Measurements from ENCODE around the gene CDC42. TPM values are rescaled to one million over a fixed set of nuclear protein-coding genes. Genes with fewer than 3 reads are reported as not detected.

Gene CDC42
- total RNA-seq, 4 donors from 2014 or later: 153 to 332 (median 228) TPM

DNA sequence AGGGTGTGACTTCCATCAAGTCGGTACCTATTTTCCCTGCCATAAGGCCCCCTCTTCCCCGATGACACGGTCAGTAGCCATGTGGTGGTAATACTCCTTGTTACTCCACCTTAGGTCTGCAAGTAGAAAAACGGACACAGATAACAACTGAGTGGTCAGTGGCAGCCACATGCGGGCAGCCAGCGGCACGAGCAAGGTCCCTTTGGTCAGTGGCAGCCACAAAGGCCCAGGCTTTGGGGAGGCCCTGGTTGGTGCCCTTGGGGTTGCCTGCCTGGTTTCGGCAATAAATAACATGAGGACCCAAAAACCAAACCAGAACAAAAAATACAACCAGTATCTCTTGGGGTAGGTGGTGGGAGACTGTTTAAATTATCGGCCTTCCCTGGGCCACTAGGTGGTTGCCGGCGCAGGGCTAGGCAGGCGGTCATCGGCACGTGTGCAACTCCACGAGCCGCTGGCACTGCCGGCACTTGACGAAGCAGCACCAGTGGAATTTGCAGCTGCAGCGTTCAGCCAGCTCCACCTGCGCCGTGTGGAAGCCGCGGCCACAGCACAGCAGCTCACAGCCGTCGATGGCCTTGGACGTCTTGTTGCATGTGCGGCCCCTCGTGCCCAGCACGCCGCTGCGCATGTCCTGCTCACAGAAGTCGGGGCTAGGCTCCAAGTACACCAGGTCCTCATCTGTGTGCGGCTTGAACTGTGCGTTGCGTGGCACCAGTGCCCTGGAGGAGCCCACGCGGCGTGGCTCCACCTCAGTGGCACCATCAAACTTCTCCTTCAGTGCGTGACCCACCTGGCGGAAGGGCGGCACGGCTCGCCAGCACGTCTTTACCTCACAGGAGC lies 67.3 kb downstream of the CDC42 start:
- TF ChIP-seq, protein P1, sequence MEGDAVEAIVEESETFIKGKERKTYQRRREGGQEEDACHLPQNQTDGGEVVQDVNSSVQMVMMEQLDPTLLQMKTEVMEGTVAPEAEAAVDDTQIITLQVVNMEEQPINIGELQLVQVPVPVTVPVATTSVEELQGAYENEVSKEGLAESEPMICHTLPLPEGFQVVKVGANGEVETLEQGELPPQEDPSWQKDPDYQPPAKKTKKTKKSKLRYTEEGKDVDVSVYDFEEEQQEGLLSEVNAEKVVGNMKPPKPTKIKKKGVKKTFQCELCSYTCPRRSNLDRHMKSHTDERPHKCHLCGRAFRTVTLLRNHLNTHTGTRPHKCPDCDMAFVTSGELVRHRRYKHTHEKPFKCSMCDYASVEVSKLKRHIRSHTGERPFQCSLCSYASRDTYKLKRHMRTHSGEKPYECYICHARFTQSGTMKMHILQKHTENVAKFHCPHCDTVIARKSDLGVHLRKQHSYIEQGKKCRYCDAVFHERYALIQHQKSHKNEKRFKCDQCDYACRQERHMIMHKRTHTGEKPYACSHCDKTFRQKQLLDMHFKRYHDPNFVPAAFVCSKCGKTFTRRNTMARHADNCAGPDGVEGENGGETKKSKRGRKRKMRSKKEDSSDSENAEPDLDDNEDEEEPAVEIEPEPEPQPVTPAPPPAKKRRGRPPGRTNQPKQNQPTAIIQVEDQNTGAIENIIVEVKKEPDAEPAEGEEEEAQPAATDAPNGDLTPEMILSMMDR (IDR thresholded peaks at IDR 0.05; ENCODE audit: low read depth): no peak

DNA sequence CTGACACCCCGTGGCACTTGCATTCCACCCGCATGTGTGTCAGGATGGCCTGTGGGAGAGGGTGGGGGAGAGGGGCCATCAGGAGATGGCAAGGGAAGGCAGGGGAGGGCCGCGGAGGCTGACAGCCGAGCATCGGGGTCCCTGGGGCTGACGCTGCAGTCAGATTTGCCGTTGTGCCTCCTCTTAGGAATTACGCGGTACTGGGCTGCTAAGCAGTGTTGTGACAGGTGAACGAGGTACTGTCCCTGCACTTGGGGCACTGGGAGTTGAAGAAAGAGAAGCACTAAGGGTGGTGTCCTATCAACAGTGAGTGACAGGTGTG lies 67.9 kb downstream of the CDC42 start:
- TF ChIP-seq, protein P1 (IDR thresholded peaks at IDR 0.05; ENCODE audit: low read depth): no peak

DNA sequence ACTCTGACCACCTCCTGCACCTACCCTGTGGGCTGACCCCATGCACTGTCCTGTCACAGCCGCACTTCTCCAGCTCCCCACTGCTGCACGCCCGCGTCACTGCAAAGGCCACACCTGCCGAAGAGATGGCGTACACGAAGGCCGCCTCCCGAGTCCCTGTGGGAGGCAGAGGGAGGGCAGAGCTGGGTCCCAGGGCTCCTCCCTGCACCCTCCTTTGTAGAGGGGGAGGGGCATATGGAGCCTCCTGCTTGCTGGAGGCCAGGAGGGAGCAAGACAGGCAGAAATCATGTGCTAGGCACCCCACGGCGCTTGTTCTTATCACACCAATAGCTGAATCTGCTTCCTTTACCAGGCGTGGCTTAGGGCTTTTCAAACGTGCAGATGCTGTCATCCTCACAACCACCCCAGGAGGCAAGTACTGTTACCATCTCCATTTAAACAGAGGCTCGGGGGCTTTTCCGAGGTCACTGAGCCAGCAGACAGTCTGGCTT lies 69.0 kb downstream of the CDC42 start:
- TF ChIP-seq, protein P1 (IDR thresholded peaks at IDR 0.05; ENCODE audit: low read depth): no peak

DNA sequence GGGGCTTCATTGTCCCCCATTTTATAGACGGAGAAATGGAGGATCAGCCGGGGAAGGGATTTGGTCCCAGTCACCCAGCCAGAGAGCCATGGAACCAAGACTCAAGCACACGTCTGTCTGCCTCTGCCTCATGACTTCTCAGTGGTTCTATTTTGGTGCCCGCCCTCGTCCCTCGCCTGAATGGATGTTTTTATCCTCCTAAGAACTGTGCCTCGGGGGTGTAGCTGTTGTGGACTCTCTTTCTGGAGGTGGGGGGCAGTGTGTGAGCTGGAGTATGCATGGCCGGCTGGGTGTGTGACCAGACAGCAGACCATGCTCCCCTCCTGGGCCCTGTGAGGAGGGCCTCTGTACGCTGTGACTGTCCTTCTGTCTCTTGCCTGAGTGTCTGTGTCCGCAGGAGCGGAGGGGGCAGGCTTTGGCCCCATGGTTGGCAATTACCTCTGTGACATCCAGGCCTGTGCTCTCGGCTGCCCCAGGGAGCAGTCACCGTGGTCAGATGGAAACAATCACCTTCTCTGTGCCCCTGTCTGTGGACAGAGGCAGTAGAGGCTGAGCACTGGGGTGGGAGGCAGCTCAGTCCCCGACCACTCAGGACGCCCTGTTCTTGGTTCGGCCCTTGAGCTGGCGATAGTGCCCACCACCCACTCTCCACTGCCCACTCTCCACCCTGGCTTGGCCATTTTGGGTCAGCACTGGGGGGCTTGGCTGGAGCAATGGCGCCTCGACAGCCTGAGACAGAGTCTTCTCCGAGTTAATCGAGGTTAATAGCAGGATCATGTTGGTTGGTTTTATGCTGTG lies 70.0 kb downstream of the CDC42 start:
- TF ChIP-seq, protein P1 (IDR thresholded peaks at IDR 0.05; ENCODE audit: low read depth): no peak

DNA sequence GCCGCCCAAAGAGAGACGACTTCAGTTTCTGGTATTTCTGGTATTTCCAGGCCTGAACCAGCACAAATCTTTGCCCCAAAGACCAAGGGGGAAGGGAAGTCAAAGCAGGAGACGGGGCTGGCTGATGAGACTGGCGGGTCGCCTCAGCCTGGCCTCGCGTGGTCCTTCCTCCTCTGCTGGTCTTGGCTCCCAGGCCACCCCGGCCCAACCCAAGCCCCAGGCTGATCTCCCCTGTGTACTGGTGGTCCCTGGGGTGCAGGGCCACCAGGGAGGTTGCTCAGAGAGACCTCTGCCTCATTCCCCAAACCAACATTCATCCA lies 70.5 kb downstream of the CDC42 start:
- TF ChIP-seq, protein P1 (IDR thresholded peaks at IDR 0.05; ENCODE audit: low read depth): no peak

DNA sequence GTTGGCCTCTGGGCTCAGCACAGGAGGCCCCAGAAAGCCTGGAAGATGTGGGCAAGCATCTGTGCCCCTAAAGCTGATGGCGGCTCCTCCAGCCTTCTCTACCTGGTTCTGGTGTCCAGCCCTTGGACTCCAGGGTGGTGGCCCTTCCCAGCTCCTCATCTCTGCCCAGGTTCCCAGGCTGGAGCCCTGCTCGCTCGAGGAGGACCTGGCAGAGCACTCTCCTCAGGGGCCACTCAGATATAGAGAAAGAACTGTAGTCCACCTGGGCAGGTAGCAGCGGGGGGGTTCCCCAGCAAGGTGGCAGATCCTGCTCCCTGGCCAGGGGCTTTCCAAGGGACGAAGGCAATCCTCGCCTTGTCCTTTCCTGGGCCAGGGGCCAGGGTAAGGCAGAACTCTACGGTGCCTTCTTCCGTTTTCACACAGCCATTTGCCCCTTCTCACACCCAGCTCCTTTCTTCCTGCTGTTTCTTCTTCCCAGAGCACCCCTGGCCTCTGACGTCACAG lies 71.4 kb downstream of the CDC42 start:
- TF ChIP-seq, protein P1 (IDR thresholded peaks at IDR 0.05; ENCODE audit: low read depth): no peak

DNA sequence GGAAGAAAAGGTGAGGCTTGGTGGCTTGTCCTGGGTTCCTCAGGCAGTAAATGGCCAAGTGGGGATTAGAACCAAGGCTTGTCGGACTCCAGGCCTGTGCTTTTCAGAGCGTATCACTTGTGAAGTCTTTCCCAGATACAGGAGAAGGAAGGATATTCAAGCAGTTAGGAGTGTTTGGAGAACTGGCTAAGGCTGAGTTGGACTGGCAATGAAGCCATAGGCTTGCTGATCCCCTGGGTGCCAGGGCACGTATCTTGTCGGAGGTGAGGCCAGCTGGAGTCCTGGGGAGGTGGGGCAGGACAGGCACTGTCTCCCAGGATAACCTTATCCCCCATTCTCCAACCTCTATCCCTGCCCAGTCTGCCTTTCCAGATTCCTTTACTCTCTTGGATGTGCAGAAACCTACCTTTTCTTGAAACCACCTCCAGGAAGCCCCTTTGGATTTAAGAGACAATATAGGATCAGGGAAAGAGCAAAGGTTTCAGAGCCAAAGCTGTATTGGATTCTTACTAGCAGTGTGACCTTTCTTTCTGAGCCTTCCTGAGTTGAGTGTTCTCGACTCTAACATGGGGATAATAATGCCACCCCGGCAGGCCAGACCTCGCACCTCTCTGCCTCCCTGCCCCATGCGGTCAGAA lies 72.2 kb downstream of the CDC42 start:
- TF ChIP-seq, protein P1 (IDR thresholded peaks at IDR 0.05; ENCODE audit: low read depth): no peak
